Spleen (tissue), 11 donors: ENCODE results near the gene ADGRD1. TPM values are rescaled to one million over a fixed set of nuclear protein-coding genes. Genes with fewer than 3 reads are reported as not detected.

Experiments used
- DNase-seq: peaks from one replicate; pipeline ENCODE4 v3.0.0-alpha.2; 2020
- H3K27ac ChIP-seq, 8 donors: fragments of 200-600 bp; sonication (generic) in 7 of 8; 1 replicate in 4 of 8; 2 replicates in 4 of 8; pipeline versions ENCODE4 v1.5.0 to v1.8.0; 2016 to 2021; ENCODE audit warnings: inconsistent platforms in 4 of 8, mild to moderate bottlenecking in 4 of 8, moderate library complexity in 1 of 8
- H3K27me3 ChIP-seq, 7 donors: fragments of 200-600 bp; sonication (generic) in 6 of 7; replicated peaks in 1 of 7; 1 replicate in 4 of 7; 2 replicates in 3 of 7; pipeline versions ENCODE4 v1.5.0 to v1.8.0; 2016 to 2021; ENCODE audit warnings: inconsistent platforms in 3 of 7, mild to moderate bottlenecking in 1 of 7
- H3K36me3 ChIP-seq, 6 donors: fragments of 200-600 bp; sonication (generic) in 5 of 6; 1 replicate in 4 of 6; 2 replicates in 2 of 6; pipeline versions ENCODE4 v1.5.0 to v1.8.0; 2016 to 2021; ENCODE audit warnings: inconsistent platforms in 2 of 6
- H3K4me1 ChIP-seq, 6 donors: fragments of 200-600 bp; sonication (generic) in 5 of 6; 1 replicate in 3 of 6; 2 replicates in 3 of 6; pipeline versions ENCODE4 v1.5.0 to v1.8.0; 2016 to 2021; ENCODE audit warnings: inconsistent platforms in 3 of 6
- H3K4me3 ChIP-seq, 8 donors: fragments of 200-600 bp; sonication (generic) in 7 of 8; 1 replicate in 4 of 8; 2 replicates in 4 of 8; pipeline versions ENCODE4 v1.5.0 to v1.8.0; 2016 to 2021; ENCODE audit warnings: inconsistent platforms in 4 of 8, mild to moderate bottlenecking in 4 of 8, moderate library complexity in 2 of 8
- H3K9me3 ChIP-seq, 8 donors: fragments of 200-600 bp; sonication (generic) in 7 of 8; 1 replicate in 4 of 8; 2 replicates in 4 of 8; pipeline versions ENCODE4 v1.5.0 to v1.8.0; 2016 to 2021; ENCODE audit warnings: inconsistent platforms in 4 of 8
- POLR2A ChIP-seq, 3 donors: fragments of 450-650 bp; IDR thresholded peaks; one replicate each; pipeline ENCODE4 v1.5.1; 2017; ENCODE audit warnings: antibody characterized with exemption in 3 of 3, mild to moderate bottlenecking in 1 of 3
- POLR2AphosphoS5 ChIP-seq, 3 donors: sonication (generic); formaldehyde crosslinking; IDR thresholded peaks; one replicate each; pipeline ENCODE4 v1.5.1; 2017; ENCODE audit warnings: antibody characterized with exemption in 3 of 3
- WGBS, 5 donors: extraction: QIAGEN DNeasy Blood & Tissue Kit in 3 of 5; methylation state at CpG; one replicate each; pipeline versions ENCODE4 v1.1.5 to v1.1.7; 2013 to 2018; 5-methylcytosine and 5-hydroxymethylcytosine counted together
- intact Hi-C: fragments of 100-400 bp; cut with DNase I; formaldehyde crosslinking; loops from one replicate; pipeline ENCODE4 v1.15.0; 2023; ENCODE audit warnings: low total_unique reads
- polyA plus RNA-seq, 3 donors: library from polyadenylated mRNA; stranded (reverse); fragments of 200-250 nt; gene quantifications; one replicate each; pipeline ENCODE4 v1.2.1, GENCODE V29; 2013
- total RNA-seq, 7 donors: library from RNA; depleted of rRNA in 3 of 7; stranded (reverse); fragments of >200 nt in 3 of 7; fragmentation: NEBNext Ultra II Directional in 4 of 7; extraction: Animal tissue kit (Norgen Biotek cat#: 25700) in 4 of 7; gene quantifications; one replicate each; pipeline versions ENCODE4 v1.1.0 to v1.2.1, GENCODE V29; 2016 to 2021
- TF ChIP-seq, protein P1 (sequence below), 11 experiments: fragments of 200-600 bp in 7 of 11; fragments of 450-650 bp in 4 of 11; sonication (generic) in 4 of 11; IDR thresholded peaks in 8 of 11; conservative IDR thresholded peaks in 3 of 11; 1 replicate in 7 of 11; 2 replicates in 4 of 11; pipeline versions ENCODE4 v1.4.0 to v1.8.0; 2016 to 2021; ENCODE audit warnings: antibody characterized with exemption in 11 of 11, inconsistent platforms in 4 of 11, mild to moderate bottlenecking in 1 of 11
- donor health status: healthy with polysubstance abuse.
- donor health status: DM: no; HTN: no; CAD: no; lungs with moderate emphysema.
- donor health status: DM: no; HTN: no; CAD: no.
- donor health status: Bipolar disorder and iron deficiency.
- donor health status: healthy.
- donor health status: DM: no; HTN: no; CAD: no.
- donor health status: DM: yes; HTN: yes; CAD: no.

The ADGRD1 gene
- total and polyA plus RNA-seq, 10 donors = 0.89 to 9.7 (median 4.8) TPM

DNA sequence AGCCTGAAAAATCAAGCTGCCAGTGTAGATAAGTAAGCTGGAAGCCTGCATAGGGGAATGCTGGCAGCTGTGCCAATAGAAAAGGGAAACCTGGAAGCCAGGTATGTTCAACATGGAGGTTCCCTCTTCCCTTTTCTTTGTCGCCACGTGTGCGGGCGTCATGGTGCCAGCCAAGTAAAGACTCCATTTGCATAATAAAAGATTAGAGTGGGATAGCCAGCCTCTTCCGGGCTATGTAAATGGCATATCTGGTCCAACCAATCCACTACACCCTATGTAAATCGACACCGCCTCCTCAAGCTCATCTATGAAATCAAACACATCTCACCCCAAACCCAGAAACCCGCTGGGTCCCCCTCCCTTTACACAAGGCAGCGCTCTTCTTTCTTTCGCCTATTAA lies 5.6 kb upstream of the ADGRD1 start:
- no peak overlapping the region for H3K27ac ChIP-seq
- no peak for DNase-seq
- 82 to 87% (median 87%) methylated on average over 10 of the region's 10 CpGs for WGBS, 5 donors
- H3K9me3 ChIP-seq = peaks cover 0 to 26% (median 20%) of the 10 kb centered on the region in 8 donors
- intact Hi-C loops = no loop called here
- H3K4me1 ChIP-seq = peaks cover 0 to 2% (median 0%) of the 10 kb centered on the region in 6 donors
- H3K4me3 ChIP-seq = no peak overlapping the region
- TF ChIP-seq, protein P1, sequence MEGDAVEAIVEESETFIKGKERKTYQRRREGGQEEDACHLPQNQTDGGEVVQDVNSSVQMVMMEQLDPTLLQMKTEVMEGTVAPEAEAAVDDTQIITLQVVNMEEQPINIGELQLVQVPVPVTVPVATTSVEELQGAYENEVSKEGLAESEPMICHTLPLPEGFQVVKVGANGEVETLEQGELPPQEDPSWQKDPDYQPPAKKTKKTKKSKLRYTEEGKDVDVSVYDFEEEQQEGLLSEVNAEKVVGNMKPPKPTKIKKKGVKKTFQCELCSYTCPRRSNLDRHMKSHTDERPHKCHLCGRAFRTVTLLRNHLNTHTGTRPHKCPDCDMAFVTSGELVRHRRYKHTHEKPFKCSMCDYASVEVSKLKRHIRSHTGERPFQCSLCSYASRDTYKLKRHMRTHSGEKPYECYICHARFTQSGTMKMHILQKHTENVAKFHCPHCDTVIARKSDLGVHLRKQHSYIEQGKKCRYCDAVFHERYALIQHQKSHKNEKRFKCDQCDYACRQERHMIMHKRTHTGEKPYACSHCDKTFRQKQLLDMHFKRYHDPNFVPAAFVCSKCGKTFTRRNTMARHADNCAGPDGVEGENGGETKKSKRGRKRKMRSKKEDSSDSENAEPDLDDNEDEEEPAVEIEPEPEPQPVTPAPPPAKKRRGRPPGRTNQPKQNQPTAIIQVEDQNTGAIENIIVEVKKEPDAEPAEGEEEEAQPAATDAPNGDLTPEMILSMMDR (IDR thresholded peaks at IDR 0.05 in 8 of 11, conservative IDR thresholded peaks at IDR 0.05 in 3 of 11) = no peak
- TF ChIP-seq POLR2AphosphoS5 (IDR thresholded peaks at IDR 0.05) (no peak), POLR2A (IDR thresholded peaks at IDR 0.05) (no peak)
- H3K27me3 ChIP-seq = peaks cover 0 to 6% (median 0%) of the 10 kb centered on the region in 7 donors
- no peaks in the 10 kb centered on the region for H3K36me3 ChIP-seq

- WGBS, 5 donors = 84 to 94% (median 88%) methylated on average over 10 of the region's 10 CpGs
- no peaks in the 10 kb centered on the region for H3K36me3 ChIP-seq
Observed at GRCh38 chr12:130948751-130949150, 5.0 kb upstream of the ADGRD1 start.

GRCh38 chr12:130949806-130950205 lies 3.9 kb upstream of the ADGRD1 start:
- DNase-seq = no peak
- no peak overlapping the region for H3K27ac ChIP-seq
- H3K36me3 ChIP-seq = no peaks in the 10 kb centered on the region
- intact Hi-C loops = no loop called here
- TF ChIP-seq POLR2A (IDR thresholded peaks at IDR 0.05) (no peak), POLR2AphosphoS5 (IDR thresholded peaks at IDR 0.05) (no peak)
- TF ChIP-seq, protein P1 (IDR thresholded peaks at IDR 0.05 in 8 of 11, conservative IDR thresholded peaks at IDR 0.05 in 3 of 11) = no peak
- WGBS, 5 donors = 88 to 94% (median 90%) methylated on average over 11 of the region's 11 CpGs
- no peak overlapping the region for H3K4me3 ChIP-seq
- H3K4me1 ChIP-seq = peaks cover 0 to 18% (median 7%) of the 10 kb centered on the region in 6 donors
- H3K27me3 ChIP-seq = peaks cover 0 to 21% (median 0%) of the 10 kb centered on the region in 7 donors
- H3K9me3 ChIP-seq = peaks cover 0 to 14% (median 11%) of the 10 kb centered on the region in 8 donors

More at GRCh38 chr12:130948751-130949150, 5.0 kb upstream of the ADGRD1 start:
- no peak overlapping the region for H3K27ac ChIP-seq
- no peak for DNase-seq
- intact Hi-C loops = no loop called here
- H3K27me3 ChIP-seq = peaks cover 0 to 12% (median 0%) of the 10 kb centered on the region in 7 donors
- peaks cover 0 to 23% (median 20%) of the 10 kb centered on the region in 8 donors for H3K9me3 ChIP-seq
- peaks cover 0 to 8% (median under 1%) of the 10 kb centered on the region in 6 donors for H3K4me1 ChIP-seq
- TF ChIP-seq POLR2AphosphoS5 (IDR thresholded peaks at IDR 0.05) (no peak), POLR2A (IDR thresholded peaks at IDR 0.05) (no peak)
- TF ChIP-seq, protein P1 (IDR thresholded peaks at IDR 0.05 in 8 of 11, conservative IDR thresholded peaks at IDR 0.05 in 3 of 11) = no peak
- no peak overlapping the region for H3K4me3 ChIP-seq

GRCh38 chr12:130951636-130952035 lies 2.1 kb upstream of the ADGRD1 start:
- no peak for DNase-seq
- H3K27ac ChIP-seq = no peak overlapping the region

More at GRCh38 chr12:130951636-130952035, 2.1 kb upstream of the ADGRD1 start:
- H3K4me1 ChIP-seq = peaks cover 0 to 19% (median 7%) of the 10 kb centered on the region in 6 donors
- intact Hi-C loops = no loop called here
- peaks cover 0 to 34% (median 0%) of the 10 kb centered on the region in 7 donors for H3K27me3 ChIP-seq
- 80 to 90% (median 84%) methylated on average over 13 of the region's 13 CpGs for WGBS, 5 donors
- no peaks in the 10 kb centered on the region for H3K36me3 ChIP-seq
- no peak for TF ChIP-seq POLR2AphosphoS5 (IDR thresholded peaks at IDR 0.05)
- TF ChIP-seq, protein P1 (IDR thresholded peaks at IDR 0.05 in 8 of 11, conservative IDR thresholded peaks at IDR 0.05 in 3 of 11) = no peak
- TF ChIP-seq POLR2A (IDR thresholded peaks at IDR 0.05) = no peak
- H3K9me3 ChIP-seq = no peaks in the 10 kb centered on the region
- no peak overlapping the region for H3K4me3 ChIP-seq
